KMS-11 (cell line): ENCODE results near the gene CYP26B1.

ENCODE experiments used
- H2AFZ ChIP-seq: fragments of 200-600 bp; sonication (generic); 2 replicates; pipeline ENCODE4 v1.6.1; 2016; ENCODE audit warnings: antibody characterized with exemption, mixed run types, low read depth
- H3K27ac ChIP-seq: fragments of 200-600 bp; sonication (generic); 2 replicates; pipeline ENCODE4 v1.6.1; 2016; ENCODE audit warnings: mild to moderate bottlenecking, mixed run types
- H3K27me3 ChIP-seq: fragments of 200-600 bp; sonication (generic); 2 replicates; pipeline ENCODE4 v1.6.1; 2017; ENCODE audit warnings: mild to moderate bottlenecking, low read depth, mixed run types, moderate library complexity; ENCODE audit not compliant: insufficient read depth
- H3K36me3 ChIP-seq: fragments of 200-600 bp; sonication (generic); 2 replicates; pipeline ENCODE4 v1.6.1; 2017; ENCODE audit warnings: mild to moderate bottlenecking, mixed run types; ENCODE audit not compliant: insufficient read depth
- H3K4me1 ChIP-seq: fragments of 200-600 bp; sonication (generic); 2 replicates; pipeline ENCODE4 v1.6.1; 2016; ENCODE audit warnings: mild to moderate bottlenecking, low read depth, mixed run types; ENCODE audit not compliant: poor library complexity, severe bottlenecking
- H3K4me2 ChIP-seq: fragments of 200-600 bp; sonication (generic); 2 replicates; pipeline ENCODE4 v1.7.0; 2016; ENCODE audit warnings: mild to moderate bottlenecking, mixed run types
- H3K4me3 ChIP-seq: fragments of 200-600 bp; sonication (generic); IDR thresholded peaks from 2 replicates; pipeline ENCODE4 v1.6.1; 2017; ENCODE audit warnings: low read depth, low read length, mixed read lengths; ENCODE audit not compliant: insufficient read depth
- H3K79me2 ChIP-seq: fragments of 200-600 bp; sonication (generic); 2 replicates; pipeline ENCODE4 v1.6.1; 2016; ENCODE audit warnings: low read depth, mixed run types; ENCODE audit not compliant: insufficient read depth
- H3K9ac ChIP-seq: fragments of 200-600 bp; sonication (generic); 2 replicates; pipeline ENCODE4 v1.6.1; 2016; ENCODE audit warnings: mild to moderate bottlenecking, mixed run types
- H4K20me1 ChIP-seq: fragments of 200-600 bp; sonication (generic); 2 replicates; pipeline ENCODE4 v1.6.1; 2016; ENCODE audit warnings: mild to moderate bottlenecking, mixed run types; ENCODE audit not compliant: insufficient read depth
- TF ChIP-seq, protein P1 (sequence below): fragments of 200-600 bp; sonication (generic); conservative IDR thresholded peaks from 2 replicates; pipeline ENCODE4 v1.6.1; 2017; ENCODE audit warnings: low read depth, mild to moderate bottlenecking, antibody characterized with exemption, low read length, moderate library complexity, mixed read lengths

Gene CYP26B1

DNA sequence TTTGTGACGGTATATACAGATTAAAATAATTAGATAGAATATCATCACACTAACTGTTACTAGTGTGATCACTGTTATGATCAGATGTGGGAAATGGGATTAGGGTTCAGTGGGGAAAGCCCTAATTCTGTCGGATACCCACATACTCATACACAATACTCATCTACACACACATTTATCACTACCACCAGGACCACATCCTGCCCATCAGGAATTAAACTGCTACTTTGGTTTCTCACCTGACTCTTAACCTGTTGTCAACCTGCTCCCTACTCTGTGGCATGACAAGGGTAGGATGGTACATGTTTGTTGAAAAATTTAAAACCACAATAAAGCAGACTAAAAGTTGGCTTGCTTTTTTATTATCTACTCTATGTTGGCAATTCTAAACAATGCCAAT is 24.8 kb upstream of the CYP26B1 start:
- H4K20me1 ChIP-seq: no peaks in the 10 kb centered on the region
- no peak overlapping the region for H3K4me2 ChIP-seq
- TF ChIP-seq, protein P1, sequence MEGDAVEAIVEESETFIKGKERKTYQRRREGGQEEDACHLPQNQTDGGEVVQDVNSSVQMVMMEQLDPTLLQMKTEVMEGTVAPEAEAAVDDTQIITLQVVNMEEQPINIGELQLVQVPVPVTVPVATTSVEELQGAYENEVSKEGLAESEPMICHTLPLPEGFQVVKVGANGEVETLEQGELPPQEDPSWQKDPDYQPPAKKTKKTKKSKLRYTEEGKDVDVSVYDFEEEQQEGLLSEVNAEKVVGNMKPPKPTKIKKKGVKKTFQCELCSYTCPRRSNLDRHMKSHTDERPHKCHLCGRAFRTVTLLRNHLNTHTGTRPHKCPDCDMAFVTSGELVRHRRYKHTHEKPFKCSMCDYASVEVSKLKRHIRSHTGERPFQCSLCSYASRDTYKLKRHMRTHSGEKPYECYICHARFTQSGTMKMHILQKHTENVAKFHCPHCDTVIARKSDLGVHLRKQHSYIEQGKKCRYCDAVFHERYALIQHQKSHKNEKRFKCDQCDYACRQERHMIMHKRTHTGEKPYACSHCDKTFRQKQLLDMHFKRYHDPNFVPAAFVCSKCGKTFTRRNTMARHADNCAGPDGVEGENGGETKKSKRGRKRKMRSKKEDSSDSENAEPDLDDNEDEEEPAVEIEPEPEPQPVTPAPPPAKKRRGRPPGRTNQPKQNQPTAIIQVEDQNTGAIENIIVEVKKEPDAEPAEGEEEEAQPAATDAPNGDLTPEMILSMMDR: no peak
- H3K36me3 ChIP-seq: no peaks in the 10 kb centered on the region
- H3K4me1 ChIP-seq: no peaks in the 10 kb centered on the region
- no peaks in the 10 kb centered on the region for H3K79me2 ChIP-seq
- H2AFZ ChIP-seq: no peak overlapping the region
- no peak overlapping the region for H3K9ac ChIP-seq
- H3K27me3 ChIP-seq: no peaks in the 10 kb centered on the region
- no peak overlapping the region for H3K4me3 ChIP-seq
- no peak overlapping the region for H3K27ac ChIP-seq

DNA sequence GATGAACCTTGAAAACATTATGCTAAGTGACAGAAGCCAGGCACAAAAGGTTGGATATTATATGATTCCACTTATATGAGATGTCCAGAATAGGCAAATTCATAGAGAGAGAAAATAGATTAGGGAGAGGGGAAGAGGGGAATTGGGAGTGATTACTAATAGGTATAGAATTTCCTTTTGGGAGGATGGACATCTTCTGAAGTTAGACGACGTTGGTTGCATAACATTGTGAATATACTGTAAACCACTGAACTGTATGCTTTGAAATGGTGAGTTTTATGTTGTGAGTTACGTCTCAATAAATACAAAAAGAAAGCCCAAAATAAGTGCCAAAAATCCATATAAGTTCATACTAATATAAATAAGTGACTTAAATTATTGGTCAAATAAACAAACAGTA is 18.6 kb upstream of the CYP26B1 start:
- Histone ChIP-seq H3K4me1 (no peaks in the 10 kb centered on the region), H3K9ac (no peak overlapping the region), H3K27me3 (no peaks in the 10 kb centered on the region), H3K4me3 (no peak overlapping the region), H3K79me2 (no peaks in the 10 kb centered on the region), H4K20me1 (no peaks in the 10 kb centered on the region), H3K4me2 (no peak overlapping the region), H2AFZ (no peak overlapping the region), H3K27ac (no peak overlapping the region), H3K36me3 (no peaks in the 10 kb centered on the region)
- TF ChIP-seq, protein P1: no peak

DNA sequence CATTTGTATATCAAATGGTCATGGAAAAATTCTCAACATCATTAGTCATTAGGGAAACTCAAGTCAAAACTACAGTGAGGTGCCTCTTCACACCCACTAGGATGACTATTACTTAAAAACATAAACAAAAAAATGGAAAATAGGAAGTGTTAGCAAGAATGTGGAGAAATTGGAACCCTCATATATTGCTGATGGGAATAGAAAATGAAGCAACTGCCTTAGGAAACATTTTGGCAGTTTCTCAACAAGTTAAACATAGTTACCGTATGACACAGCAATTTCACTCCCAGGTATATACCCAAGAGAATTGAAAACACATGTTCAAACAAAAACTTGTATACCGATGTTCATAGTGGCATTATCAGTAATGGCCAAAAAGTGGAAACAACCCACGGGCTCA is 18.1 kb upstream of the CYP26B1 start:
- no peak overlapping the region for H3K4me3 ChIP-seq
- H3K36me3 ChIP-seq: no peaks in the 10 kb centered on the region
- no peak overlapping the region for H2AFZ ChIP-seq
- no peak overlapping the region for H3K9ac ChIP-seq
- TF ChIP-seq, protein P1: no peak
- H3K4me2 ChIP-seq: no peak overlapping the region
- H3K27me3 ChIP-seq: no peaks in the 10 kb centered on the region
- no peaks in the 10 kb centered on the region for H3K79me2 ChIP-seq
- no peaks in the 10 kb centered on the region for H3K4me1 ChIP-seq
- H4K20me1 ChIP-seq: no peaks in the 10 kb centered on the region
- H3K27ac ChIP-seq: no peak overlapping the region

DNA sequence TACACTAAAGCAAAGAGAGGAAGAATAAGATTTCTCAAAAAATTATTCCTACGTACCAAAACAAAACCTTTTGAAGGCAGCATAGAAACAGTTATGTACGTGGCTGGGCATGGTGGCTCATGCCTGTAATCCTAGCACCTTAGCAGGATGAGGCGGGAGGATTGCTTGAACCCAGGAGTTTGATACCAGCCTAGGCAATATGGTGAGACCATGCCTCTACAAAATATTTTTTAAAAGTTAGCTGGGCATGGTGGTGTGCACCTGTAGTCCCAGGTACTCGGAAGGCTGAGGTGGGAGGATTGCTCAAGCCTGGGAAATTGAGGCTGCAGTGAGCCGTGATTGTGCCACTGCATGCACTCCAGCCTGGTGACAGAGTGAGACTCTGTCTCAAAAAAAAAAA is 14.9 kb upstream of the CYP26B1 start:
- Histone ChIP-seq H3K36me3 (no peaks in the 10 kb centered on the region), H3K27me3 (no peaks in the 10 kb centered on the region), H3K4me3 (no peak overlapping the region), H3K79me2 (no peaks in the 10 kb centered on the region), H3K27ac (no peak overlapping the region), H4K20me1 (no peaks in the 10 kb centered on the region), H3K9ac (no peak overlapping the region), H3K4me2 (no peak overlapping the region), H2AFZ (no peak overlapping the region), H3K4me1 (no peaks in the 10 kb centered on the region)
- TF ChIP-seq, protein P1: no peak
